ENCODE measurements around the gene ADAMTSL2.

- no peak for TF ChIP-seq POLR2AphosphoS5 (IDR thresholded peaks at IDR 0.05; ENCODE audit: borderline replicate concordance, low read depth, low read length)
- TF ChIP-seq EZH2 (IDR thresholded peaks at IDR 0.05): no peak
These were observed 43.2 kb downstream of the ADAMTSL2 start for GRCh38 chr9:133577737-133578112.
